Kidney capillary endothelial cell (primary cell): ENCODE data around the gene MAP4.

Source experiments
- DNase-seq: peaks from one replicate; pipeline ENCODE4 v3.0.0-alpha.2; 2018; ENCODE audit warnings: low spot score

MAP4 gene

GRCh38 chr3:47964740-47965139 lies 51.5 kb downstream of the MAP4 start:
- no peak for DNase-seq

GRCh38 chr3:47961815-47962606 lies 54.2 kb downstream of the MAP4 start:
- no peak for DNase-seq

- DNase-seq = no peak
Measured at GRCh38 chr3:47961036-47961435, 55.2 kb downstream of the MAP4 start.

- DNase-seq = no peak
Measured at GRCh38 chr3:47956521-47956920, 59.7 kb downstream of the MAP4 start.

GRCh38 chr3:47954567-47954966 lies 61.6 kb downstream of the MAP4 start:
- DNase-seq = no peak

- DNase-seq = no peak
Measured at GRCh38 chr3:47950453-47951169, 65.6 kb downstream of the MAP4 start.

GRCh38 chr3:47949979-47950378 lies 66.2 kb downstream of the MAP4 start:
- DNase-seq = no peak

- no peak for DNase-seq
Measured at GRCh38 chr3:47940232-47940631, 76.0 kb downstream of the MAP4 start.

- DNase-seq = no peak
Measured at GRCh38 chr3:47932421-47932820, 83.8 kb downstream of the MAP4 start.

GRCh38 chr3:47930979-47931378 lies 85.2 kb downstream of the MAP4 start:
- no peak for DNase-seq

GRCh38 chr3:47916696-47917095 lies 99.5 kb downstream of the MAP4 start:
- DNase-seq = no peak

- no peak for DNase-seq
Measured at GRCh38 chr3:47916201-47916600, 100.0 kb downstream of the MAP4 start.

GRCh38 chr3:47912006-47912504 lies 104.2 kb downstream of the MAP4 start:
- no peak for DNase-seq

GRCh38 chr3:47910777-47911440 lies 105.3 kb downstream of the MAP4 start:
- DNase-seq = peak; percentile 80

GRCh38 chr3:47910233-47910632 lies 106.0 kb downstream of the MAP4 start:
- no peak for DNase-seq

GRCh38 chr3:47909607-47910006 lies 106.6 kb downstream of the MAP4 start:
- no peak for DNase-seq

- DNase-seq = no peak
Measured at GRCh38 chr3:47908744-47909143, 107.5 kb downstream of the MAP4 start.

- no peak for DNase-seq
Measured at GRCh38 chr3:47907784-47908183, 108.4 kb downstream of the MAP4 start.

GRCh38 chr3:47902746-47903145 lies 113.5 kb downstream of the MAP4 start:
- DNase-seq = no peak

GRCh38 chr3:47901280-47901833 lies 114.9 kb downstream of the MAP4 start:
- no peak for DNase-seq

GRCh38 chr3:47899495-47900108 lies 116.6 kb downstream of the MAP4 start:
- no peak for DNase-seq

GRCh38 chr3:47897954-47898353 lies 118.3 kb downstream of the MAP4 start:
- no peak for DNase-seq
